ENCODE results near the gene RPLP2.

The RPLP2 gene

GRCh38 chr11:803770-804598, 5.8 kb upstream of the RPLP2 start:
- no peak for DNase-seq (ENCODE audit: low read depth, low spot score)

GRCh38 chr11:804599-804964, 5.2 kb upstream of the RPLP2 start:
- no peak for DNase-seq (ENCODE audit: low read depth, low spot score)

- DNase-seq (ENCODE audit: low read depth, low spot score): no peak
These were observed 1.1 kb upstream of the RPLP2 start for GRCh38 chr11:808427-809286.

- no peak for DNase-seq (ENCODE audit: low read depth, low spot score)
These were observed 337 bp downstream of the RPLP2 start for GRCh38 chr11:810040-810567.

- DNase-seq (ENCODE audit: low read depth, low spot score): no peak
These were observed 1.9 kb downstream of the RPLP2 start for GRCh38 chr11:811446-812245.

GRCh38 chr11:812390-812789, 2.6 kb downstream of the RPLP2 start:
- DNase-seq (ENCODE audit: low read depth, low spot score): no peak

GRCh38 chr11:813072-813455, 3.3 kb downstream of the RPLP2 start:
- DNase-seq (ENCODE audit: low read depth, low spot score): no peak

- no peak for DNase-seq (ENCODE audit: low read depth, low spot score)
These were observed 3.8 kb downstream of the RPLP2 start for GRCh38 chr11:813456-814096.

- DNase-seq (ENCODE audit: low read depth, low spot score): no peak
These were observed 6.1 kb downstream of the RPLP2 start for GRCh38 chr11:815675-816432.

- no peak for DNase-seq (ENCODE audit: low read depth, low spot score)
These were observed 6.6 kb downstream of the RPLP2 start for GRCh38 chr11:816433-816779.

GRCh38 chr11:818396-819128, 8.8 kb downstream of the RPLP2 start, which contains the start of gene PNPLA2:
TSS of gene PNPLA2 (plus strand) at chr11:818914. CDS start at chr11:819719, 805 bp downstream.
- DNase-seq (ENCODE audit: low read depth, low spot score): no peak

- peak; percentile 95 for DNase-seq (ENCODE audit: low read depth, low spot score)
These were observed 9.6 kb downstream of the RPLP2 start for GRCh38 chr11:819129-819931.

GRCh38 chr11:819943-820649, 10.3 kb downstream of the RPLP2 start:
- DNase-seq (ENCODE audit: low read depth, low spot score): peak; percentile 80

- peak; percentile 82 for DNase-seq (ENCODE audit: low read depth, low spot score)
These were observed 11.1 kb downstream of the RPLP2 start for GRCh38 chr11:820655-821511.

GRCh38 chr11:821512-822371, 12.0 kb downstream of the RPLP2 start:
- no peak for DNase-seq (ENCODE audit: low read depth, low spot score)

Measured in astrocyte of the hippocampus (primary cell).